ENCODE measurements around the gene WDR83.
"Not testable (repeated sequence)": the region's sequence is repeated elsewhere in the genome, so short reads cannot be mapped to it uniquely, and the experiment has no call there.

The WDR83 gene

GRCh38 chr19:12656899-12657571 lies 9.6 kb upstream of the WDR83 start:
- no peak for DNase-seq (ENCODE audit: low read depth)

- no peak for DNase-seq (ENCODE audit: low read depth)
Observed at GRCh38 chr19:12657966-12658365, 8.6 kb upstream of the WDR83 start.

- no peak for DNase-seq (ENCODE audit: low read depth)
Observed at GRCh38 chr19:12660980-12661379, 5.6 kb upstream of the WDR83 start.

- DNase-seq (ENCODE audit: low read depth) = no peak
Observed at GRCh38 chr19:12664406-12665280, 2.0 kb upstream of the WDR83 start.

GRCh38 chr19:12665281-12665573 lies 1.4 kb upstream of the WDR83 start:
- DNase-seq (ENCODE audit: low read depth) = no peak

GRCh38 chr19:12665671-12666264 lies 839 bp upstream of the WDR83 start:
- no peak for DNase-seq (ENCODE audit: low read depth)

GRCh38 chr19:12667731-12668302 lies 1.2 kb downstream of the WDR83 start:
- no peak for DNase-seq (ENCODE audit: low read depth)

GRCh38 chr19:12668346-12668745 lies 1.7 kb downstream of the WDR83 start:
- DNase-seq (ENCODE audit: low read depth) = no peak

- DNase-seq (ENCODE audit: low read depth) = peak; percentile 47
Observed at GRCh38 chr19:12668932-12669269, 2.3 kb downstream of the WDR83 start.

GRCh38 chr19:12669270-12670158 lies 2.9 kb downstream of the WDR83 start:
- DNase-seq (ENCODE audit: low read depth) = peak; percentile 62

- DNase-seq (ENCODE audit: low read depth) = no peak
Observed at GRCh38 chr19:12670159-12670928, 3.7 kb downstream of the WDR83 start.

GRCh38 chr19:12672744-12673143 lies 6.1 kb downstream of the WDR83 start:
- DNase-seq (ENCODE audit: low read depth) = no peak

- no peak for DNase-seq (ENCODE audit: low read depth)
Observed at GRCh38 chr19:12675399-12675798, 8.8 kb downstream of the WDR83 start.

- no peak for DNase-seq (ENCODE audit: low read depth)
Observed at GRCh38 chr19:12675940-12676339, 9.3 kb downstream of the WDR83 start.

- peak; percentile 84 for DNase-seq (ENCODE audit: low read depth)
Observed at GRCh38 chr19:12676384-12676792, 9.8 kb downstream of the WDR83 start.

- no peak for DNase-seq (ENCODE audit: low read depth)
Observed at GRCh38 chr19:12676928-12677327, 10.3 kb downstream of the WDR83 start.

- DNase-seq (ENCODE audit: low read depth) = not testable (repeated sequence)
Observed at GRCh38 chr19:12678039-12678438, 11.4 kb downstream of the WDR83 start.

GRCh38 chr19:12680034-12680433 lies 13.4 kb downstream of the WDR83 start:
- no peak for DNase-seq (ENCODE audit: low read depth)

GRCh38 chr19:12681074-12681987 lies 14.7 kb downstream of the WDR83 start, which contains the start of gene DHPS:
Gene DHPS, minus strand, starts transcription at chr19:12681880. Its CDS starts 114 bp downstream, at chr19:12681766.
- DNase-seq (ENCODE audit: low read depth) = peak; percentile 79

GRCh38 chr19:12685831-12686230 lies 19.2 kb downstream of the WDR83 start:
- no peak for DNase-seq (ENCODE audit: low read depth)

All from stimulated activated CD8-positive, alpha-beta memory T cell treated with anti-CD3 and anti-CD28 coated beads, Interleukin-4, amount 100 ng/mL, for 24 hours (primary cell).